GM12878 (cell line): ENCODE data around the gene PTCD1. TPM values are rescaled to one million over a fixed set of nuclear protein-coding genes. Genes with fewer than 3 reads are reported as not detected.

Source experiments
- BCLAF1 ChIP-seq: fragments of 450-650 bp; IDR thresholded peaks from 2 replicates; pipeline ENCODE4 v1.6.1; 2017; ENCODE audit warnings: antibody characterized with exemption, mild to moderate bottlenecking, moderate library complexity
- BMI1 ChIP-seq: fragments of 450-650 bp; IDR thresholded peaks from 2 replicates; pipeline ENCODE4 v1.6.1; 2016; ENCODE audit warnings: mild to moderate bottlenecking, moderate library complexity, borderline replicate concordance
- CREB1 ChIP-seq: IDR thresholded peaks from 2 replicates; pipeline ENCODE4 v1.6.1; 2012; ENCODE audit warnings: low read depth, mild to moderate bottlenecking, inconsistent platforms
- EZH2 ChIP-seq: IDR thresholded peaks from 2 replicates; pipeline ENCODE4 v1.6.1; 2012; ENCODE audit warnings: low read depth, mild to moderate bottlenecking, control low read depth, inconsistent platforms, low read length, borderline replicate concordance; ENCODE audit not compliant: control insufficient read depth
- HSF1 ChIP-seq: fragments of 150-350 bp; IDR thresholded peaks from 2 replicates; pipeline ENCODE4 v1.6.1; 2014; ENCODE audit warnings: mild to moderate bottlenecking, low read depth, low read length
- MLLT1 ChIP-seq: fragments of 450-650 bp; IDR thresholded peaks from 2 replicates; pipeline ENCODE4 v1.6.1; 2016; ENCODE audit warnings: mild to moderate bottlenecking
- RBBP5 ChIP-seq: fragments of 200-600 bp; sonication (generic); conservative IDR thresholded peaks from 2 replicates; pipeline ENCODE4 v1.6.1; 2016
- SIN3A ChIP-seq: IDR thresholded peaks from 2 replicates; pipeline ENCODE4 v1.6.1; 2012; ENCODE audit warnings: low read depth, low read length, improper control_type of control experiment
- SKIL ChIP-seq: fragments of 450-650 bp; IDR thresholded peaks from 2 replicates; pipeline ENCODE4 v1.6.1; 2017; ENCODE audit warnings: mild to moderate bottlenecking, low read depth, inconsistent platforms; ENCODE audit not compliant: poor library complexity, severe bottlenecking
- STAT3 ChIP-seq: IDR thresholded peaks from 2 replicates; pipeline ENCODE4 v1.6.1; 2011; ENCODE audit warnings: low read depth, low read length, improper control_type of control experiment
- TARDBP ChIP-seq: IDR thresholded peaks from 2 replicates; pipeline ENCODE4 v1.6.1; 2016; ENCODE audit warnings: borderline replicate concordance
- TCF12 ChIP-seq: IDR thresholded peaks from 2 replicates; pipeline ENCODE4 v1.6.1; 2011; ENCODE audit warnings: low read depth, mild to moderate bottlenecking, low read length
- polyA plus RNA-seq, 11 experiments: library from polyadenylated mRNA; depleted of rRNA in 4 of 11; unstranded in 6 of 11; stranded (reverse) in 5 of 11; fragments of >200 nt; fragmentation: Nextera tagmentation in 4 of 11; fragmentation: Illumina TruSeq in 1 of 11; extraction: Ambion mirVana in 4 of 11; extraction: Trizol in 1 of 11; gene quantifications; 1 replicate in 1 of 11; 2 replicates in 10 of 11; pipeline versions ENCODE4 v1.2.1 to v1.2.3, GENCODE V29; 2011 to 2016; ENCODE audit warnings: inconsistent platforms in 2 of 11, missing spikeins in 2 of 11, low read depth in 1 of 11
- total RNA-seq, 4 experiments: library from RNA; depleted of rRNA in 3 of 4; stranded (reverse); fragments of >200 nt in 3 of 4; fragmentation: Illumina TruSeq in 1 of 4; extraction: Trizol in 1 of 4; gene quantifications; 2 replicates each; pipeline versions ENCODE4 v1.2.1 to v1.2.3, GENCODE V29; 2013 to 2021
- TF ChIP-seq, protein P1 (sequence below): IDR thresholded peaks from 2 replicates; pipeline ENCODE4 v1.6.1; 2012; ENCODE audit warnings: improper control_type of control experiment, low read depth, low read length; ENCODE audit not compliant: insufficient replicate concordance
- TF ChIP-seq, protein P2 (sequence below): IDR thresholded peaks from 2 replicates; pipeline ENCODE4 v1.6.1; 2011; ENCODE audit warnings: low read depth, mild to moderate bottlenecking, low read length, moderate library complexity, borderline replicate concordance; ENCODE audit errors: extremely low read depth

The PTCD1 gene
- total and polyA plus RNA-seq, 10 of the 15 experiments (the other 5 are each of a cell fraction or from before 2014, with no cell fraction given) = 0.26 to 9.7 (median 5.0) TPM

DNA sequence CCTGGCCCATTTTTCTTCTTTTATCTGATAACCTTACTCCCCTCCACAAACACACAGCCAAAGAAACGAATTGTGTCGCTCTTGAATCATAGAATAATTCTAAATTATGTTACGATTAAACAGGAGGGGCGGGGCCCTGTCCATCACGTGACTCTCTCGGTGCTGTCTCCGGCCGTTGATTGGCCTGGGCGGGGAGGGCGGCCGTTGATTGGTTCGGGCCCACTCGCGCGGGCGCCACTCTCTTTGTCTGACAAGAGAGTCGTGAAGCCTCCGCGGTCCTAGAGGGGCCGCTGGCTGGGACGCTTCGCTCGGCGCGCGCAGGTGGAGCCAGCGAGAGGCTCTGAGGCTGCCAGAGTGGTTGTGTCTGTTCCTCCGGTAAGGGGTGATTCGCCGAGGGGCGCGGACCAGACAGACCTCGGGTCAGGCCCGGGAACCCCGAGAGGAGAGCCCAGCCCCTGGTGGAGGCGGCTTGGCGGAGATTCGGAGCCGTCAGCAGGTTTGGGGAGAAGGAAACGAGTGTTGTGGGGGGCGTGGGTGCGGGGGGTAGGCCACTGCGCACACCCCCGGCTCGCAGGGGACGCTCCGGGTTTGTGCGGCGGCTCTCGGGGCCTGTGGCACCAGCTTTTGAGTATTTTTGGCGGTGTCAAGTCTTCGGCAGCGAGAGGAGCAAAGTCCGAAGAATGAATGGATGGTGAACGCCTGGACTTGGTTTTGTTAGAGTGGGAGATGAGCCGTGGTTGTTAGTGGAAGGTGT is 34.1 kb upstream of the PTCD1 start, which contains the start of gene ZNF789 (continued):
- TF ChIP-seq BCLAF1 (no peak), SIN3A (no peak), MLLT1 (peak; percentile 62; the same call in 1 of the 2 replicates), HSF1 (no peak), RBBP5 (no peak), TCF12 (peak; percentile 49; the same call in 1 of the 2 replicates), CREB1 (peak; percentile 71), BMI1 (no peak), TARDBP (no peak), STAT3 (no peak), EZH2 (no peak), SKIL (no peak)
- TF ChIP-seq, protein P1, sequence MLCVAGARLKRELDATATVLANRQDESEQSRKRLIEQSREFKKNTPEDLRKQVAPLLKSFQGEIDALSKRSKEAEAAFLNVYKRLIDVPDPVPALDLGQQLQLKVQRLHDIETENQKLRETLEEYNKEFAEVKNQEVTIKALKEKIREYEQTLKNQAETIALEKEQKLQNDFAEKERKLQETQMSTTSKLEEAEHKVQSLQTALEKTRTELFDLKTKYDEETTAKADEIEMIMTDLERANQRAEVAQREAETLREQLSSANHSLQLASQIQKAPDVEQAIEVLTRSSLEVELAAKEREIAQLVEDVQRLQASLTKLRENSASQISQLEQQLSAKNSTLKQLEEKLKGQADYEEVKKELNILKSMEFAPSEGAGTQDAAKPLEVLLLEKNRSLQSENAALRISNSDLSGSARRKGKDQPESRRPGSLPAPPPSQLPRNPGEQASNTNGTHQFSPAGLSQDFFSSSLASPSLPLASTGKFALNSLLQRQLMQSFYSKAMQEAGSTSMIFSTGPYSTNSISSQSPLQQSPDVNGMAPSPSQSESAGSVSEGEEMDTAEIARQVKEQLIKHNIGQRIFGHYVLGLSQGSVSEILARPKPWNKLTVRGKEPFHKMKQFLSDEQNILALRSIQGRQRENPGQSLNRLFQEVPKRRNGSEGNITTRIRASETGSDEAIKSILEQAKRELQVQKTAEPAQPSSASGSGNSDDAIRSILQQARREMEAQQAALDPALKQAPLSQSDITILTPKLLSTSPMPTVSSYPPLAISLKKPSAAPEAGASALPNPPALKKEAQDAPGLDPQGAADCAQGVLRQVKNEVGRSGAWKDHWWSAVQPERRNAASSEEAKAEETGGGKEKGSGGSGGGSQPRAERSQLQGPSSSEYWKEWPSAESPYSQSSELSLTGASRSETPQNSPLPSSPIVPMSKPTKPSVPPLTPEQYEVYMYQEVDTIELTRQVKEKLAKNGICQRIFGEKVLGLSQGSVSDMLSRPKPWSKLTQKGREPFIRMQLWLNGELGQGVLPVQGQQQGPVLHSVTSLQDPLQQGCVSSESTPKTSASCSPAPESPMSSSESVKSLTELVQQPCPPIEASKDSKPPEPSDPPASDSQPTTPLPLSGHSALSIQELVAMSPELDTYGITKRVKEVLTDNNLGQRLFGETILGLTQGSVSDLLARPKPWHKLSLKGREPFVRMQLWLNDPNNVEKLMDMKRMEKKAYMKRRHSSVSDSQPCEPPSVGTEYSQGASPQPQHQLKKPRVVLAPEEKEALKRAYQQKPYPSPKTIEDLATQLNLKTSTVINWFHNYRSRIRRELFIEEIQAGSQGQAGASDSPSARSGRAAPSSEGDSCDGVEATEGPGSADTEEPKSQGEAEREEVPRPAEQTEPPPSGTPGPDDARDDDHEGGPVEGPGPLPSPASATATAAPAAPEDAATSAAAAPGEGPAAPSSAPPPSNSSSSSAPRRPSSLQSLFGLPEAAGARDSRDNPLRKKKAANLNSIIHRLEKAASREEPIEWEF = no peak
- TF ChIP-seq, protein P2, sequence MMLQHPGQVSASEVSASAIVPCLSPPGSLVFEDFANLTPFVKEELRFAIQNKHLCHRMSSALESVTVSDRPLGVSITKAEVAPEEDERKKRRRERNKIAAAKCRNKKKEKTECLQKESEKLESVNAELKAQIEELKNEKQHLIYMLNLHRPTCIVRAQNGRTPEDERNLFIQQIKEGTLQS = peak; percentile 80; the same call in 1 of the 2 replicates
